Skeletal muscle tissue (tissue), 4 donors: ENCODE data around the gene PIGBOS1. TPM values are rescaled to one million over a fixed set of nuclear protein-coding genes. Genes with fewer than 3 reads are reported as not detected.
"Not testable (repeated sequence)": the region's sequence is repeated elsewhere in the genome, so short reads cannot be mapped to it uniquely, and the experiment has no call there.

Source experiments
- H3K27ac ChIP-seq: one replicate; pipeline ENCODE4 v1.7.0; 2013; ENCODE audit warnings: mild to moderate bottlenecking, low read depth, low read length, inconsistent platforms
- H3K27me3 ChIP-seq, 3 donors: one replicate each; pipeline ENCODE4 v1.7.0; 2013; ENCODE audit warnings: low read length in 3 of 3; ENCODE audit not compliant: control insufficient read depth in 3 of 3, insufficient read depth in 3 of 3
- H3K36me3 ChIP-seq, 3 donors: one replicate each; pipeline ENCODE4 v1.7.0; 2013; ENCODE audit warnings: low read length in 3 of 3; ENCODE audit not compliant: control insufficient read depth in 3 of 3, insufficient read depth in 3 of 3
- H3K4me1 ChIP-seq, 3 donors: one replicate each; pipeline ENCODE4 v1.7.0; 2013; ENCODE audit warnings: low read length in 3 of 3, mild to moderate bottlenecking in 3 of 3; ENCODE audit not compliant: control insufficient read depth in 3 of 3, insufficient read depth in 3 of 3
- H3K4me3 ChIP-seq, 3 donors: one replicate each; pipeline ENCODE4 v1.7.0; 2013; ENCODE audit warnings: low read length in 3 of 3
- H3K9ac ChIP-seq, 3 donors: one replicate each; pipeline ENCODE4 v1.7.0; 2013; ENCODE audit warnings: low read length in 3 of 3, mild to moderate bottlenecking in 3 of 3, moderate library complexity in 2 of 3, low read depth in 1 of 3
- H3K9me3 ChIP-seq, 3 donors: one replicate each; pipeline ENCODE4 v1.7.0; 2013; ENCODE audit warnings: low read length in 3 of 3; ENCODE audit not compliant: control insufficient read depth in 3 of 3
- total RNA-seq: library from RNA; depleted of rRNA; stranded (reverse); fragments of >200 nt; gene quantifications from one replicate; pipeline ENCODE4 v1.2.3, GENCODE V29; 2014
- donor health status: Osteomylitis.

Gene PIGBOS1
- total RNA-seq, 1 donor from 2014 or later, result 6.8 TPM

DNA sequence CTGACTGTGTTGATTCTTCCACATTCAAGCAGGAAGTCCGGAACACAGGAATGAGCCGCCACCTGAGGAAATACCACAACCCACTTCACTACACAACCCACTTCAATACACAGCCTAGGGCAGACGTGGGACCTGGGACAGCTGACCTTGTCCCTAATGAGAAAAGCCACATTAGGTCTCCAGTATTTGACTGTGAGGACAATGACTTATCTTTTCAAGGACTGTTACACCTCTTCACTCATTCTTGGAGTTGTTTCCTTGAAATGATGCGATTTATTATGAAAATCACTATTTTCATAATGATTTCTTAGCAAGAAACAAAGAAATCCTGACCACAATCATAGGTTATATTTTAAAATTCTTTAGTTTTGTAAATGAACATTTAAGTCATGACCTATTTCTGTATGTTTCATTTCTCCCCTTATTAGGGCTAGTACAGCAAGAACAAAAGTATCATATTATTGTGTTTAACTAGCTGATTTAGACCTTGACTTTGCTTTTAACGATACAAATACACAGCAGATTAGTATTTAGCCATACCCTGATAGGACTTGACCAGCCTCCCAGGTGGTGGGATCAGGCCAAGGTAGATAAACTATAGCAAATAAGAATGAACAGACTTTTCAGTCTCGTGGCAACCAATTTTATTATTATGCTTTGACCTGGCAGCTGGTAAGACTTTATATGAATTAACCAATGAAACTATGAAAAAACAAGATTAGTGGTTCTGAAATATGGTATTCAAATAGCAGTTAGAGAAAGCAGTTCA lies 35.4 kb downstream of the PIGBOS1 start:
- H3K4me1 ChIP-seq, result no peaks in the 10 kb centered on the region
- H3K36me3 ChIP-seq, result no peaks in the 10 kb centered on the region
- H3K9me3 ChIP-seq, result no peaks in the 10 kb centered on the region
- no peaks in the 10 kb centered on the region for H3K27me3 ChIP-seq
- H3K27ac ChIP-seq, result no peak overlapping the region
- no peak overlapping the region for H3K4me3 ChIP-seq
- H3K9ac ChIP-seq, result no peak overlapping the region

DNA sequence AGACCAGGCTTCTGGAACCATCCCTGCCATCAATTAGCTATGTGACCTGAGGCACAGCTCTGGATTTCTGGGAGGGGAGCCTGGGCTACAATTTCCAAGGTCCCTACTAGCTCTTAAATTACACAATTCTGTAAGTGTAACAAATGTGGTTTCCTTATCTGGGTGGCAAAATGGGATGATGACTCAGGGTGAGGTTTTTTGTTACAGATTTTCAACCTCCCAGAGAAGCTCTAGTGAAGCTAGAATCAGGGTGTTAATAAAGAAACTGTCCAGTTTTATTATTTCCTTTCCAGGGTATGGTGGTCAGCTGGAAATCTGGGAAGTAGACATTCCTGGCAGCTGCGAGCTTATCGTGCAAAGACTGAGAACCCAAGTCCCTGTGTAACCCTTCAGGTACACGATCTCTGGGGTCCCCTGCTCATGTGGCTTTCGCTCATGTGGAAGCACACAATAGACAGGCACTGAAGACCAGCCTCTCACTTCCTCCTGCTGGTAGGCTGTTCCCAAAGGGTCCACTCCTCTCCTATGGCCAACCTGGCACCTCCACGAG lies 36.6 kb downstream of the PIGBOS1 start:
- H3K9ac ChIP-seq, result no peak overlapping the region
- H3K27ac ChIP-seq, result no peak overlapping the region
- H3K9me3 ChIP-seq, result no peaks in the 10 kb centered on the region
- no peaks in the 10 kb centered on the region for H3K27me3 ChIP-seq
- H3K36me3 ChIP-seq, result no peaks in the 10 kb centered on the region
- H3K4me3 ChIP-seq, result no peak overlapping the region
- H3K4me1 ChIP-seq, result no peaks in the 10 kb centered on the region

DNA sequence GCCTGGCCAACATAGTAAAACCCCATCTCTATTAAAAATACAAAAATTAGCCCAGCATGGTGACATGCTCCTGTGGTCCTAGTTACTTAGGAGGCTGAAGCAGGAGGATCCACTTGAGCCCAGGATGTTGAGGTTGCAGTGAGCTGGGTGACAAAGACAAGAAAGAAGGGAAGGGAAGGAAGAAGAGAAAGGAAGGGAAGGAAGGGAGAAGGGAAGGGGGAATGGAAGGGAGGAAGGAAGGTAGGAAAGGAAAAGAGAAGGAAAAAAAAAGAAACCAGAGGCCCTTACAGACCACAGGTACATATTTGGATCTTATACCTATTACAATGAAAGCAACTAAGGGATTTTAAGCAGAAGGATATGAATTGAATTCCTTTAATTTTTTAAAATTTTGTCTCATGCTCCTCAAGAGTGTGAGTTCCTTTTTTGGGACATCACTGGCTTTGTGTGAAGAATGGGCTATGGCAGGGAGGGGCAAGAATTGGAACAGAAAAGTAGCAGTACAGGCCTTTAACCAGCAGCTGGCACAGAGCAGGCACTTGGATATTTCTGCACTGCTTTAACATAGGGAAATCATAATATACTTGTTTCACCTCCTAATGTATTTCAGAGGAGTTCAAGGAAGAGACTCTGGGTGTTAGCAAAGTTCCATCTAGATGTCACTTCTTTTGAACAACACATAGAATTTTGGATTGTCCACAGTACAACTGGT lies 37.2 kb downstream of the PIGBOS1 start:
- Histone ChIP-seq H3K4me1 (no peaks in the 10 kb centered on the region), H3K9ac (no peak overlapping the region), H3K4me3 (no peak overlapping the region), H3K27me3 (no peaks in the 10 kb centered on the region), H3K36me3 (no peaks in the 10 kb centered on the region), H3K27ac (no peak overlapping the region), H3K9me3 (no peaks in the 10 kb centered on the region)

DNA sequence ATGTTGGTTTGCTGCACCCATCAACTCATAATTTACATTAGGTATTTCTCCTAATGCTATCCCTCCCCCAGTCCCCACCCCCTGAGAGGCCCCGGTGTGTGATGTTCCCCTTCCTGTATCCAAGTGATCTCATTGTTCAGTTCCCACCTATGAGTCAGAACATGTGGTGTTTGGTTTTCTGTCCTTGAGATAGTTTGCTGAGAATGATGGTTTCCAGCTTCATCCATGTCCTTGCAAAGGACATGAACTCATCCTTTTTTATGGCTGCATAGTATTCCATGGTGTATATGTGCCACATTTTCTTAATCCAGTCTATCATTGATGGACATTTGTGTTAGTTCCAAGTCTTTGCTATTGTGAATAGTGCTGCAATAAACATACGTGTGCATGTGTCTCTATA lies 38.3 kb downstream of the PIGBOS1 start:
- H3K4me1 ChIP-seq, H3K4me3 ChIP-seq, H3K27me3 ChIP-seq, H3K27ac ChIP-seq, H3K9me3 ChIP-seq, H3K9ac ChIP-seq, H3K36me3 ChIP-seq: not testable (repeated sequence)

DNA sequence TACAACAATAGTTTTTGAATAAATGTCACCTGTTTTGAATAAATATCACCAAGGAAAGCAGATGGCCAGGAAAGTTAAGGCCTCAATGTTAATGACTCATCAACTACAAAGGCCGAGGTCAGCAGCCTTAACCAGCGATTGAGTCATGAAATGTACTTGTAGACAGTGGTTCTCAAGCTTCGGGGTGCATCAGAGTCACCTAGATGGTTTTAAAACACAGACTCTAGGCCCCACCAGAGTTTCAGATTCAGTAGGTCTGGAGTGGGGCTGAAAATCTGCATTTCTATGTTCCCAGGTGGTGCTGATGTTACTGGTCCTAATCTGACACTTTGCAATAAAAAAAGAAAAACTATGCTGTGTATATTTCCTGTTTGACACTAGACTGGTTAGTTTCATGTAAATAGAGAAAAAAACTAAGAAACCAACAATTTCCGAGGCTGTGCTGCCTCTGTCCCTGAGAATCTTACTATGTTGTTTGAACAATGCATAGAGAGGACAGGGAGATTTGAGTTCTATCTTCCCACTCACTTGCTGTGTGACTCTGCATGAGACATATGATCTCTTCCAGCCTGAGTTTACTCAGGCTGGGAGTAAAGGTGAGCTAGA lies 39.1 kb downstream of the PIGBOS1 start:
- H3K27ac ChIP-seq, result no peak overlapping the region
- H3K9me3 ChIP-seq, result no peaks in the 10 kb centered on the region
- no peaks in the 10 kb centered on the region for H3K27me3 ChIP-seq
- H3K9ac ChIP-seq, result no peak overlapping the region
- no peaks in the 10 kb centered on the region for H3K36me3 ChIP-seq
- H3K4me1 ChIP-seq, result no peaks in the 10 kb centered on the region
- no peak overlapping the region for H3K4me3 ChIP-seq

DNA sequence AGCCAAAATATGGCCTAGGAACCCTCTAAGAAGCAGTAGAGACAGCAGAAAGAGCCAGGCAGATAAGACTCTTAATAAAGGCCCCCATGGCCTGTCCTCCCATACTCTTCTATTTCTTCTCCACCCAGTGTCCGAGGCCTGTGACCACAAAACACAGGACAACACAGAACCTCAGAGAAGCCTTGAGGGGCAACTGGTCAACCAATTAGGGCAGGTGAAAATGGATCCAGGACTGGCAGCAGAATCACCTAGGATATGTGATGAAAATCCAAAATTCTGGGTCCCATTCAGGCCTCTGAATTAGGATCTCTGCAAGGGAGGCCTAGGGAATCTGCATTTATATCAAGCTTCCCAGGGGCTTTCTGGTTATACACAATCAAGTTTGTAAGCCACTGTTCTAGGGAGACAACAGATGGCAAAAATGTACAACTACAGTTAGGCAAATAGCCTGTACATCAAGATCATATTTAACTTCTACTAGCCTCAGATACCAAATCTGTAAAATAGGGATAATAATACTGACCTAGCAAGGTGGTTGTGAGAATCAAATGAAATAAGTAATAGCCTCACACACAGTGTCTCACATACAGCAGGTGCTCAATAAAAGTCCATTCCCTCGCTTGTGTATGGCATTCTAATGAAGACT lies 39.7 kb downstream of the PIGBOS1 start:
- Histone ChIP-seq H3K36me3 (no peaks in the 10 kb centered on the region), H3K9me3 (no peaks in the 10 kb centered on the region), H3K4me1 (no peaks in the 10 kb centered on the region), H3K9ac (no peak overlapping the region), H3K4me3 (no peak overlapping the region), H3K27ac (no peak overlapping the region), H3K27me3 (no peaks in the 10 kb centered on the region)

DNA sequence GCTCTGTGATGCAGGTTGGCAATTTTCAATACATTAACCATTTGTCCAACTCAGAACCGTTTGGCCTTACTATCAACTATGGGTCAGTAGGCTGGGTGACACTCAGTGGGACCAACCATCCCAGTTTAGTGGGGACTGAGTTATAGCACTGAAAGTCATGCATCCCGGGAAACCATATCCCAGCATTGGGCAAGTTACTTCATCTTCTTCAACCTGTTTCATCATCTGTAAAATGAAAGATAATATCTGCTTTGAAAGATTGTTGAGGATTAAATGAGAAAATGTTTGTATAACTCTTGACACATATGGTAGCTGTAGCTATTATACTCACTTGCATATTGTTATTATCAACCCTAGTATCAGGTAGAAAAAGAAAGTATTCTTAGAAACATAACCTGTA lies 41.2 kb downstream of the PIGBOS1 start:
- Histone ChIP-seq H3K4me3 (no peak overlapping the region), H3K4me1 (no peaks in the 10 kb centered on the region), H3K27ac (no peak overlapping the region), H3K9me3 (no peaks in the 10 kb centered on the region), H3K36me3 (no peaks in the 10 kb centered on the region), H3K9ac (no peak overlapping the region), H3K27me3 (no peaks in the 10 kb centered on the region)

DNA sequence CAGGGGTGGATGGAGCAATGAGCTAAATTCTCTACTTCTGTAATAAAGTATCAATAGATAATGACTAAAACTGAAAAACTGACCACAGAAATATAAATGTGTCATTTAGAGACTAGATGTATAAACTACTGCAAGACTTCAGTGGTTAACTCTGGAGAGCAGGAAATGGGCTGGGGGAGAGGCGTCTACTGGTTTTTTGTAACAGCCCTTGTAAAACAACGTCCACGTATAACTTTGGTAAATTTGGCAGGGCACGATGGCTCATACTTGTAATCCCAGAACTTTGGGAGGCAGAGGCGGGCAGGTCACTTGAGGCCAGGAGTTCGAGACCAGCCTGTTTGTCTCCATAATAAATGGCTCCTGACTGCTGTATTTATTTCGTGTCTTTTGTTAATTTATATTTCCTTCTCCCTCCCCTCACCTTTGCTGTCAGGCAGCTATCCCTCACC lies 41.8 kb downstream of the PIGBOS1 start:
- Histone ChIP-seq H3K36me3 (no peaks in the 10 kb centered on the region), H3K4me3 (no peak overlapping the region), H3K27me3 (no peaks in the 10 kb centered on the region), H3K9ac (no peak overlapping the region), H3K27ac (no peak overlapping the region), H3K4me1 (no peaks in the 10 kb centered on the region), H3K9me3 (no peaks in the 10 kb centered on the region)

DNA sequence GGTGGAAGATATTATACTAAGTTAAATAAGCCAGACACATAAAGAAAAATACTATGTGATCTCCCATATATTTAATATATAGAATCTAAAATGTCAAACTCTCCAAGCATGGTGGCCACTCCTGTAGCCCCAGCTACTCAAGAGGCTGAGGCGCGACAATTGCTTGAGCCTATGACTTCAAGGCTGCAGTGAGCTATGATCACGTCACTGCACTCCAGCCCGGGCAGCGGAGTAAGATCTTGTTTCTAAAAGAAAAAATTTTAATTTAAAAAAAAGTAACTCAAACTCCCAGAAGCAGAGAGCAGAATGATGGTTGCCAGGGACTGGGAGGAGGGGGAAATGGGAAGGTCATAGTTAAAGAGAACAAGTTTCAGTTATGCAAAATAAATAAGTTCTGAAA lies 42.6 kb downstream of the PIGBOS1 start:
- no peaks in the 10 kb centered on the region for H3K4me1 ChIP-seq
- H3K27ac ChIP-seq, result no peak overlapping the region
- H3K36me3 ChIP-seq, result no peaks in the 10 kb centered on the region
- no peaks in the 10 kb centered on the region for H3K9me3 ChIP-seq
- no peak overlapping the region for H3K4me3 ChIP-seq
- H3K27me3 ChIP-seq, result no peaks in the 10 kb centered on the region
- H3K9ac ChIP-seq, result no peak overlapping the region
